HCT116 (cell line): ENCODE results near the gene P2RX7. TPM values are rescaled to one million over a fixed set of nuclear protein-coding genes. Genes with fewer than 3 reads are reported as not detected.

ENCODE experiments used
- ATAC-seq: fragments of 200-7000 bp; cut with Tn5 transposase; 2 replicates; pipeline ENCODE4 v1.9.1; 2020; ENCODE audit warnings: mild to moderate bottlenecking, moderate library complexity
- BruUV-seq: library from RNA; stranded (reverse); fragments of 400-500 nt; replicated peaks from 2 replicates; lab custom pipeline; 2021; lab: Mats Ljungman, UMichigan
- CTCF ChIA-PET: fragments of 300-600 bp; sonication (Branson Sonifier 250); formaldehyde crosslinking; loops from one replicate; lab custom pipeline; 2021; ENCODE audit warnings: antibody characterized with exemption; lab: Charles Lee
- POLR2A ChIA-PET: fragments of 300-600, 350-600 bp; sonication (Branson Sonifier 250); formaldehyde crosslinking; loops from one replicate; lab custom pipeline; 2021; ENCODE audit warnings: antibody characterized with exemption; lab: Charles Lee
- RAD21 ChIA-PET, 2 experiments: fragments of 300-600 bp; sonication (Branson Sonifier 250); formaldehyde crosslinking; loops; one replicate each; lab custom pipeline; 2023; ENCODE audit warnings: low total read pairs in 2 of 2; ENCODE audit not compliant: uncharacterized antibody in 2 of 2, unreplicated experiment in 2 of 2, low non-redundant PET in 1 of 2; lab: Charles Lee
- DNase-seq: peaks from one replicate; pipeline ENCODE4 v3.0.0-alpha.2; 2010; ENCODE audit warnings: low read depth, low spot score
- H2AFZ ChIP-seq: fragments of 200-600 bp; shearing (Covaris generic), sonication (generic); 2 replicates; pipeline ENCODE4 v1.6.1; 2017; ENCODE audit warnings: low read depth, mixed run types, mixed read lengths, antibody characterized with exemption, low read length; ENCODE audit not compliant: poor library complexity, severe bottlenecking
- H3K27ac ChIP-seq: 2 replicates; pipeline ENCODE4 v1.5.1; 2012; ENCODE audit warnings: low read depth, low read length
- H3K27me3 ChIP-seq: fragments of 200-600 bp; sonication (generic); 2 replicates; pipeline ENCODE4 v1.6.1; 2016; ENCODE audit warnings: mixed run types, low read length, mixed read lengths; ENCODE audit not compliant: insufficient read depth
- H3K36me3 ChIP-seq, 2 experiments: fragments of 200-500 bp in 1 of 2; fragments of 200-600 bp in 1 of 2; sonication (Bioruptor generic) in 1 of 2; sonication (generic) in 1 of 2; 2 replicates each; pipeline versions ENCODE4 v1.5.1 to v1.6.1; 2014 to 2016; ENCODE audit warnings: low read length in 2 of 2, inconsistent platforms in 1 of 2, mixed read lengths in 1 of 2, mixed run types in 1 of 2; ENCODE audit not compliant: insufficient read depth in 2 of 2, control insufficient read depth in 1 of 2
- H3K4me1 ChIP-seq, 2 experiments: fragments of 200-600 bp in 1 of 2; sonication (generic) in 1 of 2; 2 replicates each; pipeline versions ENCODE4 v1.5.1 to v1.6.1; 2012 to 2017; ENCODE audit warnings: low read length in 2 of 2, inconsistent platforms in 1 of 2, mild to moderate bottlenecking in 1 of 2, mixed read lengths in 1 of 2, mixed run types in 1 of 2, moderate library complexity in 1 of 2; ENCODE audit not compliant: insufficient read depth in 2 of 2, control insufficient read depth in 1 of 2
- H3K4me2 ChIP-seq: fragments of 200-600 bp; sonication (generic); 2 replicates; pipeline ENCODE4 v1.6.1; 2017; ENCODE audit warnings: mixed run types, low read length, mixed read lengths
- H3K4me3 ChIP-seq, 2 experiments: fragments of 200-600 bp in 1 of 2; sonication (generic) in 1 of 2; replicated peaks in 1 of 2; 2 replicates each; pipeline ENCODE4 v1.5.1; 2011 to 2016; ENCODE audit warnings: low read length in 2 of 2, control low read depth in 1 of 2, low read depth in 1 of 2, mild to moderate bottlenecking in 1 of 2, mixed read lengths in 1 of 2, mixed run types in 1 of 2
- H3K79me2 ChIP-seq: fragments of 200-600 bp; sonication (generic); 2 replicates; pipeline ENCODE4 v1.6.1; 2017; ENCODE audit warnings: mild to moderate bottlenecking, mixed run types, low read length, moderate library complexity, mixed read lengths; ENCODE audit not compliant: insufficient read depth
- H3K9ac ChIP-seq: fragments of 200-600 bp; sonication (generic); 2 replicates; pipeline ENCODE4 v1.6.1; 2016; ENCODE audit warnings: low read length, mixed read lengths
- H3K9me2 ChIP-seq: fragments of 200-600 bp; sonication (generic), shearing (Covaris generic); 2 replicates; pipeline ENCODE4 v1.6.1; 2017; ENCODE audit warnings: mixed run types, mild to moderate bottlenecking, moderate library complexity; ENCODE audit not compliant: insufficient read depth
- H3K9me3 ChIP-seq, 2 experiments: fragments of 200-500 bp in 1 of 2; fragments of 200-600 bp in 1 of 2; sonication (Bioruptor generic) in 1 of 2; sonication (generic) in 1 of 2; 2 replicates each; pipeline ENCODE4 v1.6.1; 2014 to 2017; ENCODE audit warnings: low read length in 2 of 2, mixed read lengths in 2 of 2, inconsistent platforms in 1 of 2, low read depth in 1 of 2, mild to moderate bottlenecking in 1 of 2, mixed run types in 1 of 2, moderate library complexity in 1 of 2; ENCODE audit not compliant: control insufficient read depth in 1 of 2, insufficient read depth in 1 of 2
- H4K20me1 ChIP-seq: fragments of 200-600 bp; sonication (generic), shearing (Covaris generic); 2 replicates; pipeline ENCODE4 v1.6.1; 2017; ENCODE audit warnings: mixed run types, mild to moderate bottlenecking, moderate library complexity; ENCODE audit not compliant: insufficient read depth
- CBX3 ChIP-seq: IDR thresholded peaks from 2 replicates; pipeline ENCODE4 v1.6.1; 2012; ENCODE audit warnings: low read depth
- CEBPB ChIP-seq: IDR thresholded peaks from 2 replicates; pipeline ENCODE4 v1.6.1; 2012; ENCODE audit warnings: low read depth
- ELF1 ChIP-seq: IDR thresholded peaks from 2 replicates; pipeline ENCODE4 v1.6.1; 2012; ENCODE audit warnings: low read depth, borderline replicate concordance
- EZH2 ChIP-seq: fragments of 200-600 bp; sonication (generic); IDR thresholded peaks from 2 replicates; pipeline ENCODE4 v1.6.1; 2017; ENCODE audit warnings: antibody characterized with exemption, mixed run types
- EZH2phosphoT487 ChIP-seq: fragments of 200-600 bp; IDR thresholded peaks from 2 replicates; pipeline ENCODE4 v1.6.1; 2018; ENCODE audit warnings: antibody characterized with exemption, borderline replicate concordance
- FOSL1 ChIP-seq: IDR thresholded peaks from 2 replicates; pipeline ENCODE4 v1.6.1; 2012; ENCODE audit warnings: low read depth
- POLR2AphosphoS5 ChIP-seq: IDR thresholded peaks from 2 replicates; pipeline ENCODE4 v1.6.1; 2011; ENCODE audit warnings: mild to moderate bottlenecking, low read depth, low read length, moderate library complexity
- SIN3A ChIP-seq: IDR thresholded peaks from 2 replicates; pipeline ENCODE4 v1.6.1; 2012; ENCODE audit warnings: low read depth
- SRF ChIP-seq: IDR thresholded peaks from 2 replicates; pipeline ENCODE4 v1.6.1; 2012; ENCODE audit warnings: low read depth
- TCF7L2 ChIP-seq: IDR thresholded peaks from 2 replicates; pipeline ENCODE4 v1.7.0; 2011; ENCODE audit warnings: borderline replicate concordance, inconsistent platforms; ENCODE audit not compliant: insufficient read depth, insufficient read length; ENCODE audit errors: extremely low read depth
- YY1 ChIP-seq: IDR thresholded peaks from 2 replicates; pipeline ENCODE4 v1.6.1; 2011; ENCODE audit warnings: low read length, low read depth, moderate library complexity, mild to moderate bottlenecking; ENCODE audit not compliant: insufficient replicate concordance; ENCODE audit errors: extremely low read depth
- ZFX ChIP-seq: fragments of 450-650 bp; IDR thresholded peaks from 2 replicates; pipeline ENCODE4 v1.6.1; 2017
- ZNF274 ChIP-seq: fragments of 200-500 bp; sonication (Bioruptor generic); IDR thresholded peaks from 2 replicates; pipeline ENCODE4 v1.6.1; 2014; ENCODE audit warnings: mild to moderate bottlenecking, low read depth, low read length, inconsistent platforms
- intact Hi-C: fragments of 100-400 bp; cut with micrococcal nuclease; formaldehyde crosslinking; loops from 2 replicates; pipeline ENCODE4 v1.10.0; 2022
- total RNA-seq: library from RNA; stranded (reverse); gene quantifications from one replicate; pipeline ENCODE4 v1.2.1, GENCODE V29; 2021; ENCODE audit not compliant: unreplicated experiment
- TF ChIP-seq, protein P1 (sequence below): IDR thresholded peaks from 2 replicates; pipeline ENCODE4 v1.6.1; 2011; ENCODE audit warnings: mild to moderate bottlenecking, low read length, moderate library complexity; ENCODE audit not compliant: insufficient replicate concordance; ENCODE audit errors: extremely low read depth
- TF ChIP-seq, protein P2 (sequence below): IDR thresholded peaks from 2 replicates; pipeline ENCODE4 v1.6.1; 2012
- TF ChIP-seq, protein P3 (sequence below): IDR thresholded peaks from 2 replicates; pipeline ENCODE4 v1.6.1; 2012; ENCODE audit warnings: low read depth

The P2RX7 gene
- total RNA-seq, 1 experiment from 2014 or later: 1.5 TPM

DNA sequence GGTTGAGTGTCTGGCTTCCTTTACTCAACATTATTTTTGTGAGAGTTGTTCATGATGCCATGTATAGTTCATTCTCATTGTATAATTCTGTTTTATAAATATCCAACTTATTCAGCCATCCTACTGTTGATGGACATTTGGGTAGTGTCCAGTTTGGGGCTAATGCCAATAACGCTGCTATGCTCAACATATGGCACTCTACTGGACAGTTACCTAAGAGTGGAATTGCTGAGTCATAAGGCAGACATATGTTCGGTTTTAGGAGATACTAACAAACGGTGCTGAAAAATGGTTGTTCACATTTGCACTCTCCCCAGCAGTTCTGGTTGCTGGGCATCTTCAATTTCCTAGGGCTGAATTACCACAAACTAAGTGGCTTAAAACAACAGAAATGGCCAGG lies 48.5 kb downstream of the P2RX7 start (continued):
- TF ChIP-seq SRF: no peak
- TF ChIP-seq YY1: no peak
- TF ChIP-seq, protein P1, sequence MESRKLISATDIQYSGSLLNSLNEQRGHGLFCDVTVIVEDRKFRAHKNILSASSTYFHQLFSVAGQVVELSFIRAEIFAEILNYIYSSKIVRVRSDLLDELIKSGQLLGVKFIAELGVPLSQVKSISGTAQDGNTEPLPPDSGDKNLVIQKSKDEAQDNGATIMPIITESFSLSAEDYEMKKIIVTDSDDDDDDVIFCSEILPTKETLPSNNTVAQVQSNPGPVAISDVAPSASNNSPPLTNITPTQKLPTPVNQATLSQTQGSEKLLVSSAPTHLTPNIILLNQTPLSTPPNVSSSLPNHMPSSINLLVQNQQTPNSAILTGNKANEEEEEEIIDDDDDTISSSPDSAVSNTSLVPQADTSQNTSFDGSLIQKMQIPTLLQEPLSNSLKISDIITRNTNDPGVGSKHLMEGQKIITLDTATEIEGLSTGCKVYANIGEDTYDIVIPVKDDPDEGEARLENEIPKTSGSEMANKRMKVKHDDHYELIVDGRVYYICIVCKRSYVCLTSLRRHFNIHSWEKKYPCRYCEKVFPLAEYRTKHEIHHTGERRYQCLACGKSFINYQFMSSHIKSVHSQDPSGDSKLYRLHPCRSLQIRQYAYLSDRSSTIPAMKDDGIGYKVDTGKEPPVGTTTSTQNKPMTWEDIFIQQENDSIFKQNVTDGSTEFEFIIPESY: no peak
- no peak for TF ChIP-seq FOSL1
- TF ChIP-seq EZH2: no peak
- no peak for TF ChIP-seq ZFX
- TF ChIP-seq CEBPB: no peak
- no peak for TF ChIP-seq CBX3

DNA sequence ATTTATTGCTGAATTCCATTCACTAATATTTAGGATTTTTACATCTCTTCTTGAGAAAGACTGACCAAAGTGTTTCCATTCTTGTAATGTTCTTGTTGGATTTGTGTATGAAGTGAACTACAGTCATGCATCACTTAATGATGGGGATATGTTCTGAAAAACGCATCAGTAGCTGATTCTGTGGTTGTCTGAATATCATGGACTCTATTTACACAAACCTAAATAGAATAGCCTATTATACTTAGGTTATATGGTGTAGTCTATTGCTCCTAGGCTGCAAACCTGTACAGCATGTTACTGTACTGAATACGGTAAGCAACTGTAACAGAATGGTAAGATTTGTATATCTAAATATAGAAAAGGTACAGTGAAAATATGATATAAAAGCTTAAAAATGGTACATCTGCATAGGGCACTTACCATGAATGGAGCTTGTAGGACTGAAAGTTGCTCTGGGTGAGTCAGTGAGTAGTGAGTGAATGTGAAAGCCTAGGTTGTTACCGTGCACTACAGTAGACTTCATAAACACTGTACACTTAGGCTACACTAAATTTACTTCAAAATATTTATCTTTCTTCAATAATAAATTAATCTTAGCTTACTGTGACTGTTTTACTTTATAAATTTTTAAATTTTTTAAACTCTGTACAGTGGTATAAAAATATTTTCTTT lies 49.7 kb downstream of the P2RX7 start:
- CTCF ChIA-PET: no interaction called here
- no peak overlapping the region for H3K9ac ChIP-seq
- no peak for TF ChIP-seq POLR2AphosphoS5
- TF ChIP-seq, protein P2, sequence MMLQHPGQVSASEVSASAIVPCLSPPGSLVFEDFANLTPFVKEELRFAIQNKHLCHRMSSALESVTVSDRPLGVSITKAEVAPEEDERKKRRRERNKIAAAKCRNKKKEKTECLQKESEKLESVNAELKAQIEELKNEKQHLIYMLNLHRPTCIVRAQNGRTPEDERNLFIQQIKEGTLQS: no peak
- TF ChIP-seq ELF1: no peak
- no peak for TF ChIP-seq TCF7L2
- TF ChIP-seq, protein P3, sequence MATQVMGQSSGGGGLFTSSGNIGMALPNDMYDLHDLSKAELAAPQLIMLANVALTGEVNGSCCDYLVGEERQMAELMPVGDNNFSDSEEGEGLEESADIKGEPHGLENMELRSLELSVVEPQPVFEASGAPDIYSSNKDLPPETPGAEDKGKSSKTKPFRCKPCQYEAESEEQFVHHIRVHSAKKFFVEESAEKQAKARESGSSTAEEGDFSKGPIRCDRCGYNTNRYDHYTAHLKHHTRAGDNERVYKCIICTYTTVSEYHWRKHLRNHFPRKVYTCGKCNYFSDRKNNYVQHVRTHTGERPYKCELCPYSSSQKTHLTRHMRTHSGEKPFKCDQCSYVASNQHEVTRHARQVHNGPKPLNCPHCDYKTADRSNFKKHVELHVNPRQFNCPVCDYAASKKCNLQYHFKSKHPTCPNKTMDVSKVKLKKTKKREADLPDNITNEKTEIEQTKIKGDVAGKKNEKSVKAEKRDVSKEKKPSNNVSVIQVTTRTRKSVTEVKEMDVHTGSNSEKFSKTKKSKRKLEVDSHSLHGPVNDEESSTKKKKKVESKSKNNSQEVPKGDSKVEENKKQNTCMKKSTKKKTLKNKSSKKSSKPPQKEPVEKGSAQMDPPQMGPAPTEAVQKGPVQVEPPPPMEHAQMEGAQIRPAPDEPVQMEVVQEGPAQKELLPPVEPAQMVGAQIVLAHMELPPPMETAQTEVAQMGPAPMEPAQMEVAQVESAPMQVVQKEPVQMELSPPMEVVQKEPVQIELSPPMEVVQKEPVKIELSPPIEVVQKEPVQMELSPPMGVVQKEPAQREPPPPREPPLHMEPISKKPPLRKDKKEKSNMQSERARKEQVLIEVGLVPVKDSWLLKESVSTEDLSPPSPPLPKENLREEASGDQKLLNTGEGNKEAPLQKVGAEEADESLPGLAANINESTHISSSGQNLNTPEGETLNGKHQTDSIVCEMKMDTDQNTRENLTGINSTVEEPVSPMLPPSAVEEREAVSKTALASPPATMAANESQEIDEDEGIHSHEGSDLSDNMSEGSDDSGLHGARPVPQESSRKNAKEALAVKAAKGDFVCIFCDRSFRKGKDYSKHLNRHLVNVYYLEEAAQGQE: no peak
- TF ChIP-seq CEBPB: no peak
- TF ChIP-seq ZNF274: no peak
- no peak for TF ChIP-seq EZH2phosphoT487
- TF ChIP-seq, protein P1: no peak
- no peak for TF ChIP-seq YY1
- TF ChIP-seq SIN3A: no peak

More for the DNA sequence above, 49.7 kb downstream of the P2RX7 start:
- Histone ChIP-seq H3K4me2 (no peak overlapping the region), H3K27ac (no peak overlapping the region), H3K9me3 (no peaks in the 10 kb centered on the region), H2AFZ (no peak overlapping the region), H3K36me3 (no peaks in the 10 kb centered on the region), H3K27me3 (no peaks in the 10 kb centered on the region), H3K79me2 (no peaks in the 10 kb centered on the region), H3K4me1 (peaks cover 0 to 2% of the 10 kb centered on the region in 2 experiments; a peak in 1 of 4 replicates), H3K9me2 (no peaks in the 10 kb centered on the region), H4K20me1 (no peaks in the 10 kb centered on the region), H3K4me3 (no peak overlapping the region)
- no peak for ATAC-seq
- no TSS peak for BruUV-seq
- ChIA-PET POLR2A (interaction anchor here (1.2 kb wide), 1 partner anchor 9 kb away, joined by 3 read pairs; no protein-coding TSS in a partner anchor), RAD21 (no interaction called here)
- intact Hi-C loops: no loop called here
- no peak for DNase-seq
